Fibroblast of lung (primary cell): ENCODE data around the gene VWA7. TPM values are rescaled to one million over a fixed set of nuclear protein-coding genes. Genes with fewer than 3 reads are reported as not detected.
A peak's percentile ranks its signal among the peaks of the same experiment; 100 is the strongest.

ENCODE experiments used
- DNase-seq, 2 donors: peaks; one replicate each; pipeline versions ENCODE4 v3.0.0 to v3.0.0-alpha.2; 2010; ENCODE audit warnings: low read depth in 2 of 2
- H2AFZ ChIP-seq: 2 replicates; pipeline ENCODE4 v1.5.1; 2012; ENCODE audit warnings: low read length, control low read depth, inconsistent platforms
- H3K27ac ChIP-seq: 2 replicates; pipeline ENCODE4 v1.5.1; 2011; ENCODE audit warnings: low read length, control low read depth; ENCODE audit not compliant: insufficient read depth
- H3K27me3 ChIP-seq: 2 replicates; pipeline ENCODE4 v1.5.1; 2011; ENCODE audit warnings: mild to moderate bottlenecking, low read length; ENCODE audit not compliant: control insufficient read depth, insufficient read depth
- H3K36me3 ChIP-seq: 2 replicates; pipeline ENCODE4 v1.5.1; 2011; ENCODE audit warnings: low read length; ENCODE audit not compliant: control insufficient read depth, insufficient read depth
- H3K4me1 ChIP-seq: 2 replicates; pipeline ENCODE4 v1.5.1; 2011; ENCODE audit warnings: low read length; ENCODE audit not compliant: control insufficient read depth, insufficient read depth; ENCODE audit errors: extremely low read depth
- H3K4me2 ChIP-seq: 2 replicates; pipeline ENCODE4 v1.5.1; 2011; ENCODE audit warnings: low read length, control low read depth; ENCODE audit not compliant: insufficient read depth; ENCODE audit errors: extremely low read depth
- H3K4me3 ChIP-seq, 4 experiments: fragments of 200-600 bp in 1 of 4; sonication (generic) in 1 of 4; replicated peaks in 1 of 4; 2 replicates each; pipeline ENCODE4 v1.5.1; 2011 to 2016; ENCODE audit warnings: low read length in 4 of 4, low read depth in 3 of 4, mild to moderate bottlenecking in 3 of 4, control low read depth in 2 of 4, inconsistent platforms in 1 of 4, mixed read lengths in 1 of 4; ENCODE audit not compliant: insufficient read depth in 1 of 4; ENCODE audit errors: control extremely low read depth in 1 of 4
- H3K79me2 ChIP-seq: 2 replicates; pipeline ENCODE4 v1.5.1; 2012; ENCODE audit warnings: mild to moderate bottlenecking, low read length, inconsistent platforms; ENCODE audit not compliant: control insufficient read depth, insufficient read depth
- H3K9ac ChIP-seq: 2 replicates; pipeline ENCODE4 v1.5.1; 2011; ENCODE audit warnings: mild to moderate bottlenecking, low read length, control low read depth; ENCODE audit not compliant: insufficient read depth
- H3K9me3 ChIP-seq: 2 replicates; pipeline ENCODE4 v1.5.1; 2012; ENCODE audit warnings: low read depth, low read length; ENCODE audit not compliant: control insufficient read depth, insufficient read depth
- H4K20me1 ChIP-seq: 2 replicates; pipeline ENCODE4 v1.5.1; 2011; ENCODE audit warnings: low read length; ENCODE audit not compliant: control insufficient read depth, insufficient read depth; ENCODE audit errors: extremely low read depth
- CTCF ChIP-seq, 2 donors: IDR thresholded peaks in 1 of 2; conservative IDR thresholded peaks in 1 of 2; 1 replicate in 1 of 2; 2 replicates in 1 of 2; pipeline ENCODE4 v1.5.1; 2011 to 2012; ENCODE audit warnings: low read length in 2 of 2, control low read depth in 1 of 2, inconsistent platforms in 1 of 2, low read depth in 1 of 2, mild to moderate bottlenecking in 1 of 2
- EZH2 ChIP-seq: IDR thresholded peaks from 2 replicates; pipeline ENCODE4 v1.5.1; 2012; ENCODE audit warnings: low read length, control low read depth, mild to moderate bottlenecking; ENCODE audit errors: missing control alignments
- polyA plus RNA-seq, 2 donors: library from polyadenylated mRNA; depleted of rRNA in 1 of 2; stranded (reverse) in 1 of 2; unstranded in 1 of 2; fragments of >200 nt; gene quantifications; 2 replicates each; pipeline ENCODE4 v1.2.1, GENCODE V29; 2011 to 2012; ENCODE audit warnings: missing spikeins in 1 of 2
- total RNA-seq: library from RNA; depleted of rRNA; stranded (reverse); fragments of >200 nt; gene quantifications from 2 replicates; pipeline ENCODE4 v1.2.1, GENCODE V29; 2014

The VWA7 gene
- total and polyA plus RNA-seq, 2 donors (not counting 1 experiment from before 2014, with no cell fraction given) = 0.16 to 0.66 TPM

- peak overlapping the region; percentile 99 for H3K4me2 ChIP-seq
- H3K4me3 ChIP-seq = peak overlapping the region; percentile 68 to 96 (median 82)
- no peaks in the 10 kb centered on the region for H3K9me3 ChIP-seq
- H3K79me2 ChIP-seq = peaks cover 27% of the 10 kb centered on the region
- peak overlapping the region; percentile 72 for H2AFZ ChIP-seq
- DNase-seq = peak; percentile 83 to 91
- TF ChIP-seq CTCF (conservative IDR thresholded peaks at IDR 0.05 in 1 of 2, IDR thresholded peaks at IDR 0.05 in 1 of 2; ENCODE audit: low read depth in 1 of 2, low read length in 2 of 2) (peak in 1 of 2 donors; percentile 29), EZH2 (no peak)
- H3K36me3 ChIP-seq = peaks cover 34% of the 10 kb centered on the region
- peak overlapping the region; percentile 61 for H3K9ac ChIP-seq
- H3K27ac ChIP-seq = peak overlapping the region; percentile 76
- no peaks in the 10 kb centered on the region for H4K20me1 ChIP-seq
- H3K27me3 ChIP-seq = no peaks in the 10 kb centered on the region
- peaks cover 19% of the 10 kb centered on the region for H3K4me1 ChIP-seq
Observed at GRCh38 chr6:31729515-31729978, 47.6 kb downstream of the VWA7 start.

DNA sequence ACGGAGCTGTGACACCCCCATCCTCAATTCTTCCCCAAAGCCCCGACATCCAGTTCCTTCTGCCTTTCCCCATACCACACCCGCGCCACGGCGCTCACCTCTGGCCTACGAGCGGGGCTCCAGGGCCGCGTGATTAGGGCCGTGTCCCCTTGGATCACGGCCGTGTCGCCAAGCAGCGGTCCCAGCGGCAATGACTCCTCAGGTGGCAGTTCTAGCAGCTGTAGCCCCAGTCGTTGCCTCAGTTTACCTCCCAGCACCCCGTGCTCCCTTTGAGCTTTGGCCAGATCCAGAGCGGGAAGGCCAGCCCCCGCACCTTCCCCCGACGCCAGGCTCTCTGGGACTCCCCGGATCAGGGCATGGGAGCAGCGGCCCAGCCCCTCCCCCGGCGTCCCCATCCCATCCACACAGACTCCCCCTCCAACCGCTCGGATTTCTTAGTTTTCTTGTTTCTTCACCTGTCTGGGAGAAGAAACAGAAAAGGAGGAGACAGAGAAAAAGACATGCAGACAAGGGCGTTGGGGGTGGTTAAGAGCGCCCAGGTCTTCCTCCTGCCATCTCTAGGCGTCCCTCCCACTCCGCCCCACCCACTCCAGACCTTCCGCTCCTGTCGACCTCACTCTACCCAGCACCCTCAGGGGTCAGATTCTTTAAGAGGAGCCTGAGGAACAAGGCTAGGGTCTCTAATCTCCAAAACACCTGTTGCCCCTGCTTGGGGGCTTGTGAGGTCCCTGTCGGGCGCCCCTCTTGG, 48.2 kb downstream of the VWA7 start, which contains the start of gene DDAH2:
TSS of gene DDAH2 (minus strand) at position 533 of the 748 bp plus-strand sequence. CDS start at position 395, 138 bp downstream.
- H2AFZ ChIP-seq = peak within 1 kb of the TSS; percentile 72
- peak within 1 kb of the TSS; percentile 76 for H3K27ac ChIP-seq
- TF ChIP-seq CTCF (conservative IDR thresholded peaks at IDR 0.05 in 1 of 2, IDR thresholded peaks at IDR 0.05 in 1 of 2; ENCODE audit: low read depth in 1 of 2, low read length in 2 of 2) (peak in 1 of 2 donors; percentile 33), EZH2 (no peak)
- H3K79me2 ChIP-seq = peaks cover 21% of the 10 kb centered on the region
- peak within 1 kb of the TSS; percentile 61 for H3K9ac ChIP-seq
- peak within 1 kb of the TSS; percentile 99 for H3K4me2 ChIP-seq
- H3K27me3 ChIP-seq = no peaks in the 10 kb centered on the region
- DNase-seq = no peak
- H4K20me1 ChIP-seq = no peaks in the 10 kb centered on the region
- H3K36me3 ChIP-seq = peaks cover 32% of the 10 kb centered on the region
- H3K9me3 ChIP-seq = no peaks in the 10 kb centered on the region
- peak within 1 kb of the TSS; percentile 68 to 96 (median 82) for H3K4me3 ChIP-seq
- H3K4me1 ChIP-seq = peaks cover 15% of the 10 kb centered on the region
